Activated CD4-positive, alpha-beta T cell treated with anti-CD3 and anti-CD28 coated beads, Interleukin-10, Interleukin-2, amounts not matched to agents 100 ng/mL and 50 ng/mL, durations not matched to agents 16 hours and 8 hours (primary cell): ENCODE results near the gene LHFPL4.
"Not testable (repeated sequence)": the region's sequence is repeated elsewhere in the genome, so short reads cannot be mapped to it uniquely, and the experiment has no call there.

ENCODE experiments used
- DNase-seq: peaks from one replicate; pipeline ENCODE4 v3.0.0-alpha.2; 2020

The LHFPL4 gene

GRCh38 chr3:9553021-9553947, at the start of gene LHFPL4:
Gene LHFPL4, minus strand, starts transcription at chr3:9553822. Its CDS starts 1,143 bp downstream, at chr3:9552679.
- no peak for DNase-seq

- DNase-seq, result no peak
These were observed 49.0 kb upstream of the LHFPL4 start for GRCh38 chr3:9602620-9603019.

- DNase-seq, result not testable (repeated sequence)
These were observed 47.5 kb upstream of the LHFPL4 start for GRCh38 chr3:9601006-9601581.

- DNase-seq, result peak; percentile 22
These were observed 47.0 kb upstream of the LHFPL4 start for GRCh38 chr3:9600597-9600996.

GRCh38 chr3:9598783-9599387, 45.3 kb upstream of the LHFPL4 start:
- DNase-seq, result no peak

GRCh38 chr3:9595877-9596276, 42.3 kb upstream of the LHFPL4 start:
- DNase-seq, result no peak

- DNase-seq, result not testable (repeated sequence)
These were observed 38.2 kb upstream of the LHFPL4 start for GRCh38 chr3:9591781-9592180.

GRCh38 chr3:9590282-9590791, 36.7 kb upstream of the LHFPL4 start:
- no peak for DNase-seq

GRCh38 chr3:9583792-9584191, 30.2 kb upstream of the LHFPL4 start:
- no peak for DNase-seq

GRCh38 chr3:9583371-9583770, 29.7 kb upstream of the LHFPL4 start:
- no peak for DNase-seq

GRCh38 chr3:9582332-9582731, 28.7 kb upstream of the LHFPL4 start:
- no peak for DNase-seq

GRCh38 chr3:9581742-9582141, 28.1 kb upstream of the LHFPL4 start:
- DNase-seq, result no peak

- no peak for DNase-seq
These were observed 15.4 kb upstream of the LHFPL4 start for GRCh38 chr3:9569054-9569453.

GRCh38 chr3:9565316-9565715, 11.7 kb upstream of the LHFPL4 start:
- no peak for DNase-seq

- no peak for DNase-seq
These were observed 10.2 kb upstream of the LHFPL4 start for GRCh38 chr3:9563851-9564250.

- not testable (repeated sequence) for DNase-seq
These were observed 6.4 kb upstream of the LHFPL4 start for GRCh38 chr3:9560056-9560455.

- DNase-seq, result no peak
These were observed 409 bp upstream of the LHFPL4 start for GRCh38 chr3:9553948-9554513.

- DNase-seq, result peak; percentile 24
These were observed 1.2 kb downstream of the LHFPL4 start for GRCh38 chr3:9552252-9552999.

GRCh38 chr3:9550999-9551398, 2.6 kb downstream of the LHFPL4 start:
- no peak for DNase-seq

- DNase-seq, result no peak
These were observed 4.0 kb downstream of the LHFPL4 start for GRCh38 chr3:9549600-9549999.

- no peak for DNase-seq
These were observed 4.6 kb downstream of the LHFPL4 start for GRCh38 chr3:9548991-9549390.

GRCh38 chr3:9542182-9542581, 11.4 kb downstream of the LHFPL4 start:
- no peak for DNase-seq

GRCh38 chr3:9536212-9536611, 17.4 kb downstream of the LHFPL4 start:
- DNase-seq, result no peak
